Activated CD4-positive, CD25-positive, alpha-beta regulatory T cell treated with anti-CD3 and anti-CD28 coated beads, Interleukin-2, amount 50 U/mL, for 16 hours (primary cell): ENCODE data around the gene PHC1.
"Not testable (repeated sequence)": the region's sequence is repeated elsewhere in the genome, so short reads cannot be mapped to it uniquely, and the experiment has no call there.

ENCODE experiments used
- DNase-seq: peaks from one replicate; pipeline ENCODE4 v3.0.0-alpha.2; 2020; ENCODE audit warnings: low read depth, low spot score

Gene PHC1

DNA sequence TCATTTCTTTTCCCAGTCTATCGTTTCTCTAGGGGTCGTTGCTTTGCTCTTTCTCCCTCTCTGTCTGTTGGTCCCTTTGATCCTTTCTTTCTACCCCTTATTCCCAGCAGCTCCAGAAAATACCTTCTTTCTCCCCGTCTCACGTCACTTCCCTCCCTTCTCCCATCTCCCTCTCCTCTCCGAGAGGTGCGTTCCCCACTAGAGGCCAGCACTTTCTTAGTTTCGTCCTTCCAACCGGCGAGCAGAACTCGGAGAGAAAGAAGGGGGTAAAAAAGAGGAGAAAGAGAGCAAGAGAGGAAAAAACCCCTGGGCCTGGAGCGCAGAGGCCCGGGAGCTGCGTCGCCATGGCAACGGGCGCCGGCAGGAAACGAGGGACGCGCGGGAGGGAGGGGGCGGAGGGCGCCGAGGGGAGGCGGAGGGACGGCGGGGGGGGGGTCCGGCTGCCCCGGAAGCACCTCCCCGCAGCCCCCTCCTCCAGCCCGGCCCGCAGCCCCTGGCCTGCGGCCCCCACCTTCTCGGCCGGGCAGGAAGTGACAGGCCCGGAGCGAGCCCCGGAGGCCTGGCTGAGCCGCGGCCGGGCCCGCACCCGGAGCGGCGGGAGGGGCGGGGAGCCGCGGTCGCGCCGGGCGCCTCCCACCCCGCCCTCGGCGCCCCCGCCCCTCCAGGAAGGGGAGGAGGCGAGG is at the start of gene PHC1:
Gene PHC1 (plus strand): TSS at position 477 of the 683 bp plus-strand sequence. CDS start 3,169 bp downstream, outside the sequence.
- peak; percentile 42 for DNase-seq

DNA sequence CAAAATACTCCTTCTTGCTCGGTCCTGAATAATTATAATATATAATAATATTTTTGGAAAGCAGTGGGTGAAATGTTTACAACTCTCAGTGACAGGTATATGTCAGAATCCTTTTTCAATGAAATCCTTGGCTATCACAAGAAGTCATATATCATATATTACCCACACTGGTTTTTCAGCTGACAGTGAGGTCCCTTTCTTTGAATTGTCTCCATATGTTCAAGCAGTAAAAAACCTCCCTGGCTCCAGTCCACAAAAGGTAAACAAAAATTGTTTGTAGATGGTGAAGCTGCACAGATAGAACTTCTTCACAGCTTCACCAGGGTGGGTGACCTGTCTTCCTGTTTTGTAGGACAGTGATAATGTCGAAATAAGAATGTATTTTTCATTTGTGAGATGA is 47.9 kb upstream of the PHC1 start:
- no peak for DNase-seq

DNA sequence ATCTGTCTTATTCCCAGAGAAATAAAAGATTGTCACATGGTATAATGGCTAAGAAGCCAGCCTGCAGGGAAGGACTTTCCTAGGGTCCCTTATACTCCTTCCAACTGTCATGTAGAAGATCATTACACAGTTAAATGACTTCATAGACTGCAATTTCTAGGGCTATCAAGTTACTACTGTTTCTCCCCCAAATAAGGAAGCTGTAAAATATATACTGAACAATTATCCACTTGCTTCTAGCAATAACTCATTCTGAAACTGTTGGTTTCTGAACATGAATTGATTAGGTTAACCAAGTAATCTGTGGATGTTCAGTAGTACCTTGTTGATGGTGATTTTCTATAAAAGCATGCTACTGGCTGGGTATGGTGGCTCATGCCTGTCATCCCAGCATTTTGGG is 47.3 kb upstream of the PHC1 start:
- DNase-seq = no peak

DNA sequence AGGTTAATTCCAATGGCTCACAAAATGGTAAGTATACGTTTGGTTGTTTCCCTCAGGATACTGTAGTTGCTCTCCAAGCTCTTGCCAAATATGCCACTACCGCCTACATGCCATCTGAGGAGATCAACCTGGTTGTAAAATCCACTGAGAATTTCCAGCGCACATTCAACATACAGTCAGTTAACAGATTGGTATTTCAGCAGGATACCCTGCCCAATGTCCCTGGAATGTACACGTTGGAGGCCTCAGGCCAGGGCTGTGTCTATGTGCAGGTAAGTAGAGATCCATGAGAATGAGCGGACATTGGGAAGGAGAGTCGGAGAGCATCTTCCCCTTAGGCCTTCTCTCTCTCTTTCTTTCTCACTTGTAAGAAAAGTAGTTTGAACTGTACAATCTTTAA is 46.5 kb upstream of the PHC1 start:
- no peak for DNase-seq

DNA sequence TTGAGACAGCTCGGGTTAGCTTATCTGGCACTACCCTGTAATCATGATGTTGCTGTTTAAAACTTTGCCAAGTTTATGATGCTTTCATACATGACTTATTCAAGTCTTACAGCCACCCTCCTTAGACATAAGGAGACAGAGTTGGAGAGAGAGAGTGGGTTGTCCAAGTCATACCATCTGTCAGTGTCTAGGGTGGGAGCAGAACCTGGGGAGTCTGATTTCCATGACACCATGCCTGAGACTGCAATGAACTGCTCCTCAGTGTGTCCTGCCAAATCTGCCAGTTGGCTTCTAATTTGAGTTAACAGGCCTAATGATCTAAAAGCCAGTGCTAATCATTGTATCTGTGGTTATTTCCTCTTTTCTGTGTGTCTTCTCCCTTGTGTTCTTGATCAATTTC is 43.7 kb upstream of the PHC1 start:
- DNase-seq = no peak

DNA sequence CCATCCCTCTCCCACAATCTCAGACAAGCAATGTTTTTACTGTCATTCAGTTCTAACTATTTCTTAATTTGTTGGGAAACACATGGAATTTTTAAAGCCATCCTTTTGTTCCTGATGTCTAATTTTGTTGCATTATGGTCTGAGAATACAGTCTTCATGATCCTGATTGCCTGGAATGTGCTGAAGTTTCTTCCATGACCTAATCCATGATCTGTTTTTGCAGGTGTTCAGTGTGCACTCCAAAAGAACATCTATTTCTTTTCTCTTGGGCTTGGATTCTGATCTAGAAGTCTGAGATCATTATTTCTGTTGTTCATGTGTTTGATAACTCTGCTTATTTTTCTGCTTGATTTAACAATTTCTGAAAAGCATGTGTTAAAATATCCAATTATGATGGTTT is 43.2 kb upstream of the PHC1 start:
- DNase-seq = no peak

DNA sequence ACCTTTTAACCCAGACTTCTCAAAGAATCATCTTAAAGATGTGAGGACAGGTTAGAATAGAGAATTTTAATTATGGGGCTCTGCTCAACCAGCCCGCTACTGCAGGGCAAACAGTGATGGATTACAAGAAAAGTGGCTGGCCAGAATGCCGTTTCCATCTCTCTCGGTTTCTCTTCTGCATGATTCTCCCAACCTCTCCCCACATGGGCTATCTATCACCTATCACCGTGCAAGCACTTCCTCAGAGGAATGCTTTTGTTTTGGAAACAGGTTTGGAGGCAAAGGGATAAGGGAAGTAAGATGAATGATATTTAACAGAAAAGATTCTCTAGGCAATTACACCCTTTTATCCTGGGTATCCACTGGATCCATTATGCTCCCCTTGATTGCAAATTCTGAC is 37.4 kb upstream of the PHC1 start:
- DNase-seq = no peak

DNA sequence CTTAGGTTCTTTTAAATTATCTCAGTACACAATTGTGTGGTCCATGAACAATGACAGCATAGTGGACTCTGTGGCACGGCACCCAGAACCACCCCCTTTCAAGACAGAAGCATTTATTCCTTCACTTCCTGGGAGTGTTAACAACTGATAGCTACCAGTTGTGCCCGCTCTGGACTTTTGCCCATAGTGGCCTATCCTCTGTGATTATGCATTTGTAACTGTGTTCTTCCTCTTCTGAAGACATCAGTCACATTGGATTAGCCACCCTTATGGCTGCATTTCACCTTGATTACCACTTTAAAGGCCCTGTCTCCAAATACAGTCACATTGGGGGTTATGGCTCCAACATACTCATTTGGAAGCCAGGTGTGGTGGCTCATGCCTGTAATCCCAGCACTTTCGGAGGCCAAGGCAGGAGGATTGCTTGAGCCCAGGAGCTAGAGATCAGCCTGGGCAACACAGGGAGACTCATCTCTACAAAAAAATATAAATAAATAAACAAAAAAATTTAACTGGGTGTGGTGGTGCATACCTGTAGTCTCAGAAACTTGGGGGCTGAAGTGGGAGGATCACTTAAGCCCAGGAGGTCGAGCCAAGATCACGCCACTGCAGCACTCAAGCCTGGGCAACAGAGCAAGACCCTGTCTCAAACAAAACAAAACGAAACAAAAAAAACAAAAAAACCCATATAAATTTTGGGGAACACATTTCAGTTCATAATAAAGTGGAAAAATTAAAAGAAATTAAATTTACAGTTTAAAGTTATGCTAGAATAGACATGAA is 27.6 kb upstream of the PHC1 start:
- no peak for DNase-seq

DNA sequence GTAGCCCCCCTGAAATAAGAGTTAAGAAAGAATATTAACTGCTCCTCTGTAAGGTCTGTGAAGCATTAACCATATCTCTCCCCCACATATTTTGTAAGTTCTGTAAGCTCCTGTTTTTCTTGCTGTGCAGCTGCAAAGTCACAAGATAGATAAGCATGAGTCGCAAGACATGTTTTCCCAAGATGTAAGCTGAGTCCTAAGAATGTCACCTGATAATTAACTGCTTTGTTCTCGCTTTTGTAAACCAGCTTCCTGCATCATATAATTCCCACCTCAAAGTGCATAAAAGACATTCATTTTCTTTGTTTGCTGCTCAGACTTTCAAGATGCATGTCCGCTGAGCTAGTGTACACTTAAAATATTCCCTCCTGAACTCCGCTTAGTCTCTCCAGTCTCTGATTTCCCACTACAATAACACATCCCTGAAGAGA is 27.0 kb upstream of the PHC1 start:
- no peak for DNase-seq

DNA sequence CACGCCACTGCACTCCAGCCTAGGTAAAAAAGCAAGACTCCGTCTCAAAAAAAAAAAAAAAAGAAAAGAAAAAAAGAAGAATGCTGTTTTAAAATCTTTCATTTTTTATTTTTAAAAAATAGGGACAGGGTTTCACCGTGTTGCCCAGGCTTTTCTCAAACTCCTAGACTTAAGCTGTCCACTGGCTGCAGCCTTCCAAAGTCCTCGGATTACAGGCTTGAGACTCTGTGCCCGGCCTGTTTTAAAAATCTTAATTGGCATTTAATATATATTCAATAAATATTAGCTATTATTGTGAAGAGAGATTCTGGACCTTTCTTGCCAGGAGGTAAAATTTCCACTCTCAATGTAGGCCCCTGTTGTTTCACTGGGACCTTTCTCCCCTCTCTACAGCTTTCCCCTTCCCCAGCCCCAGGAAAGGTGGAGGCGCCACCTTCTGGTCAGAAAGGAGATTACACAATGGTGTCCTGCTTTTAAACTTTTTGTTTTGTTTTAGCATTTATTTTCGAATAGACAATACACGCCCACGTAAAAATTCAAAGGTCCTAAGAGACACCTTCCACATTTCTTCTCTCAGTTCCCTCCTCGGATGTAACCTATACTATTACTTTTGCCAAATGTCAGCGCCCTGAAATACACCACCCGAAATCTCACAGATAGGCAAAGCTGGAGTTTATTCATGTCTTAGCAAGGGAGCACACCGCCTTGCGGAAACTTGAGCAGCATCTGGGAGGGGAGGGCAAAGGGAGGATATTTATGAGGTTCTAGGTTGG is 23.8 kb upstream of the PHC1 start:
- DNase-seq = peak; percentile 18

DNA sequence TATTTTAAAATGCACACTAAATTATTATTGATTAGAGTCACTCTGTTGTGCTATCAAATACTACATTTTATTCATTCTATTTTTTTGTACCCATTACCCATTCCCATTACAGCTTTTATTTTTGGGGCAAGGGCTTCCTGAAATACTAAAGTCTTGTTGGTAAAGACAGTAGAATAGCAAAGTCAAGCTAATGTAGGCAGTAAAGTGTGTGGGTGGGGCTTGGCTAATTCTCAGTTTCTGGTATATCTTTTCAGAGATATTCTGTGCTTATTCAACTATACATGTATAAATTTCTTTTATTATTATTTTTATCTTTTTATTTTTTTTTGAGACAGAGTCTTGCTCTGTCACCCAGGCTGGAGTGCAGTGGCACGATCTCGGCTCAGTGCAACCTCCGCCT is 22.3 kb upstream of the PHC1 start:
- no peak for DNase-seq

DNA sequence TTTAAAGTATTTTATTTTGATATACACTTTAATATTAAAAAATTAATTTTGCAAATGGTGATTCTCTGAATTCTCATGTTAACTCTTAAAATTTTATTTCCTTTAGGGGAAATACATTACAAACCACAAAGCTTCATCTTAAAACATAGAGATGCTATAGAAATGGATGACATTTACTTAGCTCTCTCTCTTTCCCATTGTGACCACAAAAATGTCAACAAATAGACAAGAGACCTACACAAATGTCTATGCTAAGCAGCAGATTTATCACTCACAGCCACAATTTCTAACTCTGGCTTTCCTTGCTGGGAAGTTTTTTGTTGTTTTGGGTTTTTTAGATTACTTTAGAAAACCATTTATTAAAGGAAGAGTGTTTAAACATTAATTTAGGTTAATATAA is 19.9 kb upstream of the PHC1 start:
- DNase-seq = no peak

DNA sequence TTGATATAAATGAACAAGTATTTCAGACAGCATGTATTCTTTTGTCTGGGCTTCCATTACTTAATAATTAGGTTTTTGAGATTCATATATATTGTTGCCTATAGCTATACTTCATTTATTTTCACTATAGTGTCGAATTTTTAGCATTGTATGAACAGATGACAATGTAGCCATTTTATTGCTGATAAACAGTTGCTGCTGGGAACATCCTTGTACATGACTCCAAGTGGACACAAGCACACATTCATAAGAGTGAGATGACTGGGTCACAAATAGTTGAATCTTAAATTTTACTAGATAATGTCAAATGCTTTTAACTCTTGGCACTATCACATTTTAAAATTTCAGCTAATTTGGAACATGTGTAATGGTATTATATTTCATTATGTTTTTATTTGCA is 19.3 kb upstream of the PHC1 start:
- no peak for DNase-seq

DNA sequence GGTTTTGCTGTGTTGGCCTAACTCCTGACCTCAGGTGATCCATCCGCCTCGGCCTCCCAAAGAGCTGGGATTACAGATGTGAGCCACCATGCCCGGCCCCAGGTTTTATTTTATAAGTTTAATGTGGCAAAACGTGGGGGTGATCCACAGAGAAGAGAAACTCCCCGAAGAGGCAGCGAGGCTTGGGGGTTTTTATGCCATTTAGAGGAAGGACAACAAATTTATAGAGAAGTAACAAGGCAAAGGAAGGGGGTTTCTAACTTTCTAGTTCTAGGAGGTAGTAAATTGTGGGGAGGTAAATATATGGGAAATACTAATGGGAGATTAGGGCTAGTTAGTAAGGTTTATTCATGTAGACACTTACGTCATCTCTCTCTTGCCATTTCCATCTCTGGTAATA is 17.2 kb upstream of the PHC1 start:
- DNase-seq = no peak

DNA sequence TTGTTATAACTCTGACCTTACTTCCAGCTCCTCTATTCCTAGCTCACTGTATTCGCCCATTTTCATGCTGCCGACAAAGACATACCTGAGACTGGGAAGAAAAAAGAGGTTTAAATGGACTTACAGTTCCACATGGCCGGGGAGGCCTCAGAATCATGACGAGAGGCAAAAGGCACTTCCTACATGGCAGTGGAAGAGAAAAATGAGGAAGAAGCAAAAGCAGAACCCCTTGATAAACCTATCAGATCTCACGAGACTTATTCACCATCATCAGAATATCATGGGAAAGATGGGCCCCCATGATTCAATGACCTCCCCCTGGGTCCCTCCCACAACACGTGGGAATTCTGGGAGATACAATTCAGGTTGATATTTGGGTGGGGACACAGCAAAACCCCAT is 14.5 kb upstream of the PHC1 start:
- no peak for DNase-seq

DNA sequence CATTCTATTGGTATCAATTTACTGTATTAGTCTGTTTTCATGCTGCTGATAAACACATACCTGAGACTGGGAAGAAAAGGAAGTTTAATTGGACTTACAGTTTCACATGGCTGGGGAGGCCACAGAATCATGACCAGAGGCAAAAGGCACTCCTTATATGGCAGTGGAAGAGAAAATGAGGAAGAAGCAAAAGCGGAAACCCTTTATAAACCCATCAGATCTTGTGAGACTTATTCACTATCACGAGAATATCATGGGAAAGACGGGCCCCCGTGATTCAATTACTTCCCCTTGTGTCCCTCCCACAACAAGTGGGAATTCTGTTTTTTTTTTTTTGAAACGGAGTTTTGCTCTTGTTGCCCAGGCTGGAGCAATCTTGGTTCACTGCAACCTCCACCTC is 11.6 kb upstream of the PHC1 start:
- DNase-seq = not testable (repeated sequence)

DNA sequence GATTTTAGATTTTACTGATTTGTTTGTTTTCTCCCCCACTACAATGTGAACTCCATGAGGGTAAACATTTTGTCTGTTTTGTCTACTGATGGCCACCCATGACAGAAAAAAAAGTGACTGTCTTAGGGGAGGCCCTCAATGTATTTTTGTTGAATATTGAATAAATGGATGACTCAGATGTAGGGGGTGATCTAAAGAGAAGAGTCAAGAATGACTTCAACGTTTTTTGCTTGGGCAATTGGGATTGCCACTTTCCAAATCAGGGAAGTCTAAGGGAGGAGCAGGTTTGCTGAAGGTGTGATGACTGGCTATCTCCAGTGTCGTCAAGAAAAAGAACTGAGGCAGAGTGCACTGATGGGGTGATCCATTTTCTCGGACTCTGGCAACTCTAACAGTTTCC is 10.7 kb upstream of the PHC1 start:
- no peak for DNase-seq

DNA sequence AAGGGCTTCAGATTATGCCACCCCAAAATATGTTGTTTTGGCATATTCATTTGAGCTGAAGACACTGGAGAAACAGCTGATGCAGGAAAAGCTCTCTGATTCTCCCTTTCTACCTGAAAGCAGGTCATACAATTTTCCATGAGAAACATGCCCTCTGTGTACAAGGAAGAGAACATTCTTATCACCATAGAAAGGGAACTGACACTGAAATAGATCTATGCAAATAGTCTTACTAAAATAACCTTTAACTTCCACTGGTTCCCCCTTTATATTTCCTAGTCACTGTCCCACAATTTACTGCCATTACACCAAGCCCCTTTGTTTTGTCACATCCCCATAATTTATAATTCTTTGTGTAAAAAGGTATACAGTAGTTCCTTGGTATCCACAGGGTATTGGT is 9.6 kb upstream of the PHC1 start:
- no peak for DNase-seq

DNA sequence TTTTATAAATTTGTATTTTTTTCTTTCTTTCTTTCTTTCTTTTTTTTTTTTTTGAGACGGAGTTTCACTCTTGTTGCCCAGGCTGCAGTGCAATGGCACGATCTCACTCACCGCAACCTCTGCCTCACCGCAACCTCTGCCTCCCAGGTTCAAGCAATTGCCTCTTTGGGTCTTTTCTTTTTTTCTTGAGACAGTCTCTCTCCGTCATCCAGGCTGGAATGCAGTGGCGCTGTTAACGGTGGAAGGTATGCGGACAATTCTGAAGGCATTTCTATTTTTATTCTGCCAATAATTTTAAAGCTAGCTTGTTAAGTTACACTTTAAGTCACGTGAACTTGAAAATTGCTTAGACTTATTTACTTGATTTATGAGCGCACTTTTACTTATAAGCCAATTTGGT is 8.8 kb upstream of the PHC1 start:
- DNase-seq = no peak

DNA sequence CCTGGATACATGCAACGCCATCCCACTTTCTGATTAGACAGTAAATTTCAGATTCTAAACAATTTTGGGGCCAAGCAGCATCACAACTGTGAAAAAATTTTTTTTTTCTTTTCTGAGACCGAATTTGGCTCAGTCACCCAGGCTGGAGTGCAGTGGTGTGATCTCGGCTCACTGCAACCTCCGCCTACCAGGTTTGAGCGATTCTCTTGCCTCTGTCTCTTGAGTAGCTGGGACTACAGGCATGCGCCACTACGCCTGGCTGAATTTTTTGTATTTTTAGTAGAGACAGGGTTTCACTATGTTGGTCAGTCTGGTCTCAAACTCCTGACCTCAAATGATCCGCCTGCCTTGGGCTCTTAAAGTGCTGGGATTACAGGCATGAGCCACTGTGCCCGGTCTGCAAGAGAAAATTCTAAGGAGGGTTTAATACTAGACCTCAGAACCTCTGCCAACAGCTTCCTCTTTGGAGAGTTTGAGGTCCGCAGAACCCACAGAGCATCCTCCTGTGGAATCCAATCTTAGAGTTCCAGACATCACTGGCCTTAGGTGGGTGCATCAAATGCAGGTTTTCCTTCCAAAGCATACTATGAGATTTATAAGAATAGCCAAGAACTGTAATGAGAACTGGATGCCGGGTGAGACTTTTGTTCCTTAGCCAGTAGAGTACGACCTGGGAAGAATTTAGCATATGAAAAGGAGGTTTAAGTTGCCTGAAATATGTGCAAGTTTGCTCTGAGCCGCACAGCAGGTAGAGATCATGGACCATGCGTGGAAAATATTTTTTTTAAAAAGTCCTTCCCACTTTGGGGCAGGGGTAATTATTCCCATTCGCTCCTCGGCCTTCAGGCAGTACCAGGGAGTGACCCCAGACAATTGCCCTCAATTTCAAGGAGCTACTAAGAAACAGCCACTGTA is 7.8 kb upstream of the PHC1 start:
- no peak for DNase-seq

DNA sequence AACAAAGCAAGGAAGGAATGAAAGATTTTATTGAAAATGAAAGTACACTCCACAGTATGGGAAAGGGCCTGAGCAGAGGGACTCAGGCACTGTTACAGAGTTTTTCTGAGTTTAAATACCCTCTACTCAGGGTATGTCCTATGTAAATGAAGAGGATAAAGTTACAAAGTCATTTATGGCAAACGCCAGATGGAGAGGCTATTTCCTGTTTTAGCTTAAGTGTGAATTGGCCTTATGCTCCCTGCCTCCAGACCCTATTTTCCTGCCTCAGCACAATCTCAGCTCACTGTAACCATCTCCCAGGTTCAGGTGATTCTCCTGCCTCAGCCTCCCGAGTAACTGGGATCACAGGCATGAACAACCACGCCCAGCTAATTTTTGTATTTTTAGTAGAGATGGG is 6.8 kb upstream of the PHC1 start:
- DNase-seq = no peak

DNA sequence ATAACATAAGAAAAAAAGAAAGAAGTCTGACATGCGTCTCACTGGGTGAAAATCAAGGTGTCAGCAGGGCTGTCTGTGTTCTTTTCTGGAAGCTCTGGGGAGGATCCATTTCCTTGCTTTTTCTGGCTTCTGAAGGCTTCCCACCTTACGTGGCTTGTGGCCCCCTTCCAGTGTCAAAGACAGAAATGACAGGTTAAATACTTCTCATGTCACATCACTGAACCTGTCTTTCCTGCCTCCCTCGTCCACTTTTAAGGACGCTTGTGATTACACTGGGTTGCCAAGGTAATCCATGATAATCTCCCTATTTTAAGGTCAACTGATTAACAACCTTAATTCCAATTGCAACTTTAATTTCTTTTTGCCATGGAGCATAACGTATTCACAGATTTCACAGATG is 4.6 kb upstream of the PHC1 start:
- DNase-seq = no peak
